Brain pericyte (primary cell): ENCODE results near the gene ANK3.
"Not testable (repeated sequence)": the region's sequence is repeated elsewhere in the genome, so short reads cannot be mapped to it uniquely, and the experiment has no call there.

Experiments used
- DNase-seq: peaks from one replicate; pipeline ENCODE4 v3.0.0-alpha.2; 2012; ENCODE audit warnings: low read depth, low spot score

Gene ANK3

GRCh38 chr10:60309891-60310290 is 79.8 kb downstream of the ANK3 start:
- no peak for DNase-seq

GRCh38 chr10:60309371-60309770 is 80.3 kb downstream of the ANK3 start:
- no peak for DNase-seq

GRCh38 chr10:60305380-60305892 is 84.2 kb downstream of the ANK3 start:
- DNase-seq = no peak

GRCh38 chr10:60304829-60305379 is 84.8 kb downstream of the ANK3 start:
- no peak for DNase-seq

GRCh38 chr10:60303778-60304177 is 85.9 kb downstream of the ANK3 start:
- no peak for DNase-seq

- no peak for DNase-seq
Measured at GRCh38 chr10:60299961-60300883, 89.5 kb downstream of the ANK3 start.

- DNase-seq = no peak
Measured at GRCh38 chr10:60299390-60299778, 90.3 kb downstream of the ANK3 start.

- no peak for DNase-seq
Measured at GRCh38 chr10:60298408-60299389, 91.0 kb downstream of the ANK3 start.

GRCh38 chr10:60296073-60296472 is 93.6 kb downstream of the ANK3 start:
- no peak for DNase-seq

- DNase-seq = no peak
Measured at GRCh38 chr10:60295028-60295937, 94.4 kb downstream of the ANK3 start.

- DNase-seq = no peak
Measured at GRCh38 chr10:60293581-60294175, 96.0 kb downstream of the ANK3 start.

GRCh38 chr10:60292998-60293397 is 96.7 kb downstream of the ANK3 start:
- DNase-seq = no peak

GRCh38 chr10:60292536-60292935 is 97.1 kb downstream of the ANK3 start:
- not testable (repeated sequence) for DNase-seq

GRCh38 chr10:60291344-60291930 is 98.2 kb downstream of the ANK3 start:
- no peak for DNase-seq

GRCh38 chr10:60290558-60290957 is 99.1 kb downstream of the ANK3 start:
- DNase-seq = no peak

- DNase-seq = no peak
Measured at GRCh38 chr10:60289800-60290199, 99.9 kb downstream of the ANK3 start.

- no peak for DNase-seq
Measured at GRCh38 chr10:60288256-60288655, 101.4 kb downstream of the ANK3 start.

GRCh38 chr10:60286559-60286958 is 103.1 kb downstream of the ANK3 start:
- no peak for DNase-seq

GRCh38 chr10:60283397-60283796 is 106.3 kb downstream of the ANK3 start:
- no peak for DNase-seq
